Lung (tissue), 12 donors: ENCODE results near the gene BCL7C. TPM values are rescaled to one million over a fixed set of nuclear protein-coding genes. Genes with fewer than 3 reads are reported as not detected.

Experiments used
- ATAC-seq: fragments of 200-7000 bp; cut with Tn5 transposase; one replicate; pipeline ENCODE4 v1.9.1; 2020; ENCODE audit warnings: moderate number of reproducible peaks; ENCODE audit not compliant: insufficient read depth, low FRiP score
- DNase-seq, 3 donors: peaks; one replicate each; pipeline ENCODE4 v3.0.0-alpha.2; 2013 to 2017
- H3K27ac ChIP-seq, 2 donors: one replicate each; pipeline ENCODE4 v1.5.1; 2013; ENCODE audit warnings: mild to moderate bottlenecking in 2 of 2, moderate library complexity in 2 of 2, control low read depth in 1 of 2, inconsistent platforms in 1 of 2, low read depth in 1 of 2, low read length in 1 of 2
- H3K27me3 ChIP-seq, 3 donors: one replicate each; pipeline ENCODE4 v1.5.1; 2013; ENCODE audit warnings: low read length in 2 of 3; ENCODE audit not compliant: control insufficient read depth in 3 of 3, insufficient read depth in 3 of 3
- H3K36me3 ChIP-seq, 4 donors: one replicate each; pipeline ENCODE4 v1.5.1; 2013; ENCODE audit warnings: low read length in 4 of 4, mild to moderate bottlenecking in 1 of 4, moderate library complexity in 1 of 4; ENCODE audit not compliant: control insufficient read depth in 4 of 4, insufficient read depth in 4 of 4
- H3K4me1 ChIP-seq, 5 donors: one replicate each; pipeline ENCODE4 v1.5.1; 2013; ENCODE audit warnings: low read length in 5 of 5, mild to moderate bottlenecking in 2 of 5, moderate library complexity in 1 of 5; ENCODE audit not compliant: control insufficient read depth in 5 of 5, insufficient read depth in 5 of 5
- H3K4me3 ChIP-seq: one replicate; pipeline ENCODE4 v1.5.1; 2013; ENCODE audit warnings: mild to moderate bottlenecking, control low read depth, moderate library complexity
- H3K9ac ChIP-seq, 2 donors: one replicate each; pipeline ENCODE4 v1.5.1; 2013; ENCODE audit warnings: low read length in 2 of 2, control low read depth in 1 of 2; ENCODE audit not compliant: insufficient read depth in 1 of 2
- H3K9me3 ChIP-seq, 4 donors: one replicate each; pipeline ENCODE4 v1.5.1; 2013; ENCODE audit warnings: low read length in 3 of 4, mild to moderate bottlenecking in 1 of 4, moderate library complexity in 1 of 4; ENCODE audit not compliant: control insufficient read depth in 4 of 4, insufficient read depth in 3 of 4
- CTCF ChIP-seq: IDR thresholded peaks from 2 replicates; pipeline ENCODE4 v1.5.1; 2012; ENCODE audit warnings: mild to moderate bottlenecking; ENCODE audit errors: control extremely low read depth, extremely low read depth
- WGBS, 2 donors: extraction: QIAGEN DNeasy Blood & Tissue Kit; methylation state at CpG; one replicate each; pipeline ENCODE4 v1.1.7; 2013; 5-methylcytosine and 5-hydroxymethylcytosine counted together
- polyA plus RNA-seq, 2 donors: library from polyadenylated mRNA; stranded (reverse); fragments of 200-250 nt; gene quantifications; one replicate each; pipeline ENCODE4 v1.2.1, GENCODE V29; 2013
- total RNA-seq, 2 donors: library from RNA; depleted of rRNA in 1 of 2; stranded (reverse); fragments of >200 nt in 1 of 2; gene quantifications; one replicate each; pipeline ENCODE4 v1.2.1, GENCODE V29; 2014 to 2021
- donor health status: control.
- donor health status: control.
- donor health status: Bipolar disorder and iron deficiency.
- donor health status: healthy.
- donor health status: DM: yes; HTN: yes; CAD: no.

BCL7C gene
- total and polyA plus RNA-seq, 4 donors, result 18.2 to 51.8 (median 28.3) TPM

- Histone ChIP-seq H3K27ac (peak overlapping the region; percentile 98), H3K9me3 (no peaks in the 10 kb centered on the region), H3K4me1 (peaks cover 0 to 13% (median 12%) of the 10 kb centered on the region in 5 donors), H3K27me3 (no peaks in the 10 kb centered on the region), H3K4me3 (peak overlapping the region; percentile 94), H3K36me3 (peaks cover 0 to 14% (median 3%) of the 10 kb centered on the region in 4 donors), H3K9ac (peak overlapping the region; percentile 89 to 93)
- no peak for TF ChIP-seq CTCF
- ATAC-seq (no peak), DNase-seq (peak in 1 of 3 donors; percentile 29)
- WGBS, 2 donors, result 11 to 13% methylated on average over 12 of the region's 12 CpGs
These were observed 17.7 kb downstream of the BCL7C start for GRCh38 chr16:30875871-30876801.

GRCh38 chr16:30874821-30875717 is 18.8 kb downstream of the BCL7C start:
- Histone ChIP-seq H3K36me3 (peaks cover 0 to 14% (median 3%) of the 10 kb centered on the region in 4 donors), H3K9ac (peak overlapping the region; percentile 89 to 93), H3K27ac (peak overlapping the region; percentile 98), H3K4me1 (peaks cover 0 to 13% (median 12%) of the 10 kb centered on the region in 5 donors), H3K27me3 (no peaks in the 10 kb centered on the region), H3K4me3 (peak overlapping the region; percentile 94), H3K9me3 (no peaks in the 10 kb centered on the region)
- no peak for TF ChIP-seq CTCF
- ATAC-seq (peak; percentile 99), DNase-seq (peak; percentile 93 to 97 (median 94))
- 0% methylated on average over 77 to 85 of the region's 85 CpGs for WGBS, 2 donors

GRCh38 chr16:30874244-30874820 is 19.5 kb downstream of the BCL7C start:
- WGBS, 2 donors, result 23 to 31% methylated on average over 23 of the region's 23 CpGs
- Histone ChIP-seq H3K4me1 (peaks cover 0 to 13% (median 12%) of the 10 kb centered on the region in 5 donors), H3K4me3 (peak overlapping the region; percentile 94), H3K9me3 (no peaks in the 10 kb centered on the region), H3K9ac (peak overlapping the region; percentile 55 to 85), H3K27me3 (no peaks in the 10 kb centered on the region), H3K36me3 (peaks cover 0 to 14% (median 3%) of the 10 kb centered on the region in 4 donors), H3K27ac (peak overlapping the region; percentile 98)
- DNase-seq (no peak), ATAC-seq (no peak)
- TF ChIP-seq CTCF, result no peak
